GM19455 (cell line): Measurements from ENCODE around the gene MAPT.

Experiments
- ATAC-seq: cut with Tn5 transposase; IDR thresholded peaks from one replicate; pipeline ENCODE4 v1.9.1; 2021; ENCODE audit not compliant: unreplicated experiment

The MAPT gene

GRCh38 chr17:46026166-46027047, 132.1 kb downstream of the MAPT start:
- ATAC-seq, result no peak

- ATAC-seq, result no peak
Observed at GRCh38 chr17:46027048-46027975, 133.0 kb downstream of the MAPT start.

- ATAC-seq, result no peak
Observed at GRCh38 chr17:46027976-46028325, 133.6 kb downstream of the MAPT start.

GRCh38 chr17:46028374-46028773, 134.0 kb downstream of the MAPT start:
- ATAC-seq, result no peak

- ATAC-seq, result no peak
Observed at GRCh38 chr17:46028981-46029565, 134.7 kb downstream of the MAPT start.

- no peak for ATAC-seq
Observed at GRCh38 chr17:46029627-46030026, 135.3 kb downstream of the MAPT start.

- no peak for ATAC-seq
Observed at GRCh38 chr17:46030752-46031151, 136.4 kb downstream of the MAPT start.

- ATAC-seq, result no peak
Observed at GRCh38 chr17:46031440-46031839, 137.1 kb downstream of the MAPT start.

- ATAC-seq, result no peak
Observed at GRCh38 chr17:46031920-46032319, 137.6 kb downstream of the MAPT start.

GRCh38 chr17:46032909-46033308, 138.6 kb downstream of the MAPT start:
- no peak for ATAC-seq

- no peak for ATAC-seq
Observed at GRCh38 chr17:46033392-46033791, 139.0 kb downstream of the MAPT start.

GRCh38 chr17:46035112-46035818, 140.9 kb downstream of the MAPT start:
- no peak for ATAC-seq

GRCh38 chr17:46036491-46036890, 142.1 kb downstream of the MAPT start:
- no peak for ATAC-seq

- ATAC-seq, result no peak
Observed at GRCh38 chr17:46037722-46038255, 143.4 kb downstream of the MAPT start.

GRCh38 chr17:46038414-46038813, 144.1 kb downstream of the MAPT start:
- ATAC-seq, result no peak

- no peak for ATAC-seq
Observed at GRCh38 chr17:46038937-46039336, 144.6 kb downstream of the MAPT start.

- ATAC-seq, result no peak
Observed at GRCh38 chr17:46039592-46040186, 145.3 kb downstream of the MAPT start.

GRCh38 chr17:46042246-46042645, 147.9 kb downstream of the MAPT start:
- no peak for ATAC-seq

GRCh38 chr17:46042925-46043324, 148.6 kb downstream of the MAPT start:
- no peak for ATAC-seq

- ATAC-seq, result no peak
Observed at GRCh38 chr17:46043606-46044005, 149.3 kb downstream of the MAPT start.
